IMR-90 (cell line): ENCODE data around the gene ITPR3. TPM values are rescaled to one million over a fixed set of nuclear protein-coding genes. Genes with fewer than 3 reads are reported as not detected.

Source experiments
- ATAC-seq: fragments of 200-7000 bp; cut with Tn5 transposase; 2 replicates; pipeline ENCODE4 v1.9.1; 2020; ENCODE audit warnings: low read depth, mild to moderate bottlenecking, moderate library complexity
- BruUV-seq: library from RNA; stranded (reverse); fragments of 400-500 nt; replicated peaks from 2 replicates; lab custom pipeline; 2021; lab: Mats Ljungman, UMichigan
- CTCF ChIA-PET: fragments of 300-600 bp; formaldehyde crosslinking; extraction: SDS; loops from one replicate; lab custom pipeline; 2021; ENCODE audit warnings: antibody characterized with exemption; lab: Yijun Ruan, JAX
- POLR2A ChIA-PET: fragments of 300-600 bp; sonication (Branson Sonifier 250); formaldehyde crosslinking; loops from one replicate; lab custom pipeline; 2022; ENCODE audit warnings: antibody characterized with exemption; ENCODE audit not compliant: unreplicated experiment; lab: Charles Lee
- DNase-seq: peaks from one replicate; pipeline ENCODE4 v3.0.0; 2013
- H2AFZ ChIP-seq: replicated peaks from 2 replicates; pipeline ENCODE3; 2013; ENCODE audit warnings: low read length, mild to moderate bottlenecking; ENCODE audit not compliant: poor library complexity
- H2AK5ac ChIP-seq: 2 replicates; pipeline ENCODE4 v1.6.1; 2013; ENCODE audit warnings: low read depth, low read length, inconsistent platforms
- H2AK9ac ChIP-seq: replicated peaks from 2 replicates; pipeline ENCODE3; 2013; ENCODE audit warnings: mild to moderate bottlenecking, low read depth, low read length, moderate library complexity; ENCODE audit not compliant: poor library complexity
- H2BK120ac ChIP-seq: 2 replicates; pipeline ENCODE4 v1.6.1; 2013; ENCODE audit warnings: low read depth, low read length, inconsistent platforms
- H2BK15ac ChIP-seq: 3 replicates; pipeline ENCODE4 v1.6.1; 2013; ENCODE audit warnings: low read depth, low read length, inconsistent platforms
- H2BK20ac ChIP-seq: 2 replicates; pipeline ENCODE4 v1.6.1; 2013; ENCODE audit warnings: low read depth, mild to moderate bottlenecking, inconsistent platforms, low read length, moderate library complexity
- H2BK5ac ChIP-seq: 2 replicates; pipeline ENCODE4 v1.6.1; 2013; ENCODE audit warnings: mild to moderate bottlenecking, low read depth, low read length, inconsistent platforms; ENCODE audit not compliant: poor library complexity, severe bottlenecking
- H3K14ac ChIP-seq: replicated peaks from 2 replicates; pipeline ENCODE4 v1.6.1; 2013; ENCODE audit warnings: low read depth, low read length, inconsistent platforms
- H3K18ac ChIP-seq: 2 replicates; pipeline ENCODE4 v1.6.1; 2013; ENCODE audit warnings: low read depth, low read length, control low read depth
- H3K23ac ChIP-seq: 2 replicates; pipeline ENCODE4 v1.6.1; 2013; ENCODE audit warnings: low read depth, low read length, inconsistent platforms
- H3K27ac ChIP-seq: 2 replicates; pipeline ENCODE4 v1.5.1; 2013; ENCODE audit warnings: mild to moderate bottlenecking, control low read depth, low read length; ENCODE audit not compliant: insufficient read depth
- H3K27me3 ChIP-seq: 2 replicates; pipeline ENCODE4 v1.6.1; 2013; ENCODE audit warnings: low read length; ENCODE audit not compliant: control insufficient read depth, insufficient read depth
- H3K36me3 ChIP-seq: 2 replicates; pipeline ENCODE4 v1.6.1; 2013; ENCODE audit warnings: low read length, mixed read lengths; ENCODE audit not compliant: control insufficient read depth, insufficient read depth
- H3K4ac ChIP-seq: 2 replicates; pipeline ENCODE4 v1.6.1; 2013; ENCODE audit warnings: low read depth, low read length, inconsistent platforms
- H3K4me1 ChIP-seq: 2 replicates; pipeline ENCODE4 v1.6.1; 2013; ENCODE audit warnings: low read length, mixed read lengths; ENCODE audit not compliant: control insufficient read depth, insufficient read depth
- H3K4me2 ChIP-seq: 2 replicates; pipeline ENCODE4 v1.6.1; 2013; ENCODE audit warnings: low read depth, mild to moderate bottlenecking, control low read depth, low read length, moderate library complexity
- H3K4me3 ChIP-seq: 2 replicates; pipeline ENCODE4 v1.5.1; 2013; ENCODE audit warnings: low read depth, mild to moderate bottlenecking, control low read depth, low read length, moderate library complexity; ENCODE audit not compliant: insufficient read depth
- H3K56ac ChIP-seq: 2 replicates; pipeline ENCODE4 v1.6.1; 2013; ENCODE audit warnings: low read length, inconsistent platforms; ENCODE audit not compliant: insufficient read depth; ENCODE audit errors: extremely low read depth
- H3K79me1 ChIP-seq, 2 experiments: 2 replicates each; pipeline ENCODE4 v1.6.1; 2013; ENCODE audit warnings: low read length in 2 of 2, inconsistent platforms in 1 of 2, low read depth in 1 of 2
- H3K9ac ChIP-seq: 2 replicates; pipeline ENCODE4 v1.6.1; 2013; ENCODE audit warnings: low read depth, low read length, control low read depth
- H3K9me1 ChIP-seq: 2 replicates; pipeline ENCODE4 v1.6.1; 2013; ENCODE audit warnings: low read length, inconsistent platforms; ENCODE audit not compliant: insufficient read depth
- H3K9me3 ChIP-seq: 2 replicates; pipeline ENCODE4 v1.6.1; 2013; ENCODE audit warnings: low read length; ENCODE audit not compliant: control insufficient read depth, insufficient read depth
- H4K20me1 ChIP-seq: 2 replicates; pipeline ENCODE4 v1.6.1; 2013; ENCODE audit warnings: low read length, inconsistent platforms; ENCODE audit not compliant: insufficient read depth
- H4K5ac ChIP-seq: 2 replicates; pipeline ENCODE4 v1.6.1; 2013; ENCODE audit warnings: mild to moderate bottlenecking, low read depth, low read length, control low read depth
- H4K8ac ChIP-seq, 2 experiments: 2 replicates each; pipeline ENCODE4 v1.6.1; 2013; ENCODE audit warnings: low read depth in 2 of 2, low read length in 2 of 2, control low read depth in 1 of 2, inconsistent platforms in 1 of 2
- H4K91ac ChIP-seq: 2 replicates; pipeline ENCODE4 v1.6.1; 2013; ENCODE audit warnings: low read depth, low read length, inconsistent platforms; ENCODE audit not compliant: insufficient read depth
- BHLHE40 ChIP-seq: fragments of 150-350 bp; IDR thresholded peaks from 2 replicates; pipeline ENCODE4 v1.6.1; 2016; ENCODE audit warnings: mild to moderate bottlenecking, low read depth, low read length
- RFX5 ChIP-seq: IDR thresholded peaks from 2 replicates; pipeline ENCODE4 v1.8.0; 2012; ENCODE audit warnings: low read depth, mild to moderate bottlenecking, low read length, moderate library complexity
- SMC3 ChIP-seq: fragments of 150-350 bp; IDR thresholded peaks from 2 replicates; pipeline ENCODE4 v1.6.1; 2016; ENCODE audit warnings: low read depth, mild to moderate bottlenecking, antibody characterized with exemption, low read length, moderate library complexity
- WGBS, 2 experiments: methylation state at CpG; one replicate each; pipeline versions ENCODE4 v1.1.5 to v1.1.7; 2013; ENCODE audit warnings: missing lambda C conversion rate in 2 of 2; ENCODE audit not compliant: insufficient read length in 1 of 2; ENCODE audit errors: extremely low coverage in 2 of 2; 5-methylcytosine and 5-hydroxymethylcytosine counted together
- dilution Hi-C: fragments of 300-500 bp; cut with HindIII; formaldehyde crosslinking; loops from one replicate; pipeline ENCODE4 v1.14.3; 2018; ENCODE audit warnings: low sequenced_read_pairs; ENCODE audit not compliant: unreplicated experiment
- in situ Hi-C: fragments of 300-500 bp; cut with MboI; formaldehyde crosslinking; loops from 3 replicates; pipeline ENCODE4 v1.14.3; 2019; ENCODE audit warnings: low sequenced_read_pairs, inconsistent platforms, mixed read lengths
- intact Hi-C: fragments of 100-400 bp; cut with micrococcal nuclease; formaldehyde crosslinking; loops from 2 replicates; pipeline ENCODE4 v1.10.0; 2022
- polyA plus RNA-seq, 3 experiments: library from polyadenylated mRNA; depleted of rRNA; stranded (reverse); fragments of >200 nt; gene quantifications; 2 replicates each; pipeline ENCODE4 v1.2.3, GENCODE V29; 2012; ENCODE audit warnings: low replicate concordance in 1 of 3
- total RNA-seq: library from RNA; depleted of rRNA; stranded (reverse); fragments of >200 nt; gene quantifications from 2 replicates; pipeline ENCODE4 v1.2.3, GENCODE V29; 2012

The ITPR3 gene
- total and polyA plus RNA-seq, 2 of the 4 experiments (the other 2 are of a cell fraction) = 1.6 to 3.7 TPM

DNA sequence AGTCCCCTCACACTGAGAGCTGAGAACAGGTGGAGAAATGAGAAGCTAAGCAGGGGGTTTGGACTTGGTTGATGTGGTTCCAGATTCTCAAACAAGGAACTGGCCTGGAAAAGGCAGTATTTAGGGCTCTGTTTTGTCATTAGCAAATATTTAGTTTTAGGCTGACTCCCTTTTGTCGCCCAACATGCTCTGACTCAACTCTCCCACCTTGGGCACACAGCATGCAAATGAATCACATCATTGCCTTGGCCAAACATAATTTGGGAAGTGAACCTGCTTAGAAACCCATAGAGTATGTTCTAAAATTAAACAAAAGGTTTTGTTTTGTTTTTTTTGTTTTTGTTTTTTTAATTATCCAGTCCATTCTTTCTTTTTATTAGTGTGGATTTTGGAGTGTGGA is 99.9 kb downstream of the ITPR3 start:
- intact Hi-C loops = no loop called here
- no peak overlapping the region for H2AK9ac ChIP-seq
- no peaks in the 10 kb centered on the region for H3K4me1 ChIP-seq

More for the DNA sequence above, 99.9 kb downstream of the ITPR3 start:
- no peak overlapping the region for H3K18ac ChIP-seq
- no peaks in the 10 kb centered on the region for H3K9me3 ChIP-seq
- no peak overlapping the region for H2BK5ac ChIP-seq
- peaks cover 65% of the 10 kb centered on the region for H3K27me3 ChIP-seq
- H3K79me1 ChIP-seq = no peaks in the 10 kb centered on the region
- no peak overlapping the region for H2AFZ ChIP-seq
- H3K56ac ChIP-seq = no peak overlapping the region
- dilution Hi-C loops (no loop called here), in situ Hi-C loops (no loop called here)
- no peak overlapping the region for H3K4me2 ChIP-seq
- no peak overlapping the region for H3K4me3 ChIP-seq
- no peak overlapping the region for H2AK5ac ChIP-seq
- ATAC-seq = no peak
- H3K9me1 ChIP-seq = no peaks in the 10 kb centered on the region
- DNase-seq = no peak
- WGBS, 2 experiments = no CpG with 5 or more reads among the region's 1 CpG
- H2BK15ac ChIP-seq = no peak overlapping the region
- ChIA-PET POLR2A (no interaction called here), CTCF (no interaction called here)
- BruUV-seq = no TSS peak
- no peak overlapping the region for H4K5ac ChIP-seq
- H3K36me3 ChIP-seq = no peaks in the 10 kb centered on the region
- H4K91ac ChIP-seq = no peak overlapping the region
- no peak overlapping the region for H3K9ac ChIP-seq
- no peaks in the 10 kb centered on the region for H4K20me1 ChIP-seq
- no peak overlapping the region for H3K14ac ChIP-seq
- no peak overlapping the region for H2BK120ac ChIP-seq
- no peak overlapping the region for H2BK20ac ChIP-seq
- no peak overlapping the region for H3K4ac ChIP-seq
- H3K23ac ChIP-seq = no peak overlapping the region
- no peak overlapping the region for H4K8ac ChIP-seq
- TF ChIP-seq RFX5 (no peak), BHLHE40 (no peak), SMC3 (no peak)
- no peak overlapping the region for H3K27ac ChIP-seq
